NCI-H2171 (cell line): ENCODE data around the gene PITPNB.
A peak's percentile ranks its signal among the peaks of the same experiment; 100 is the strongest.

ENCODE experiments used
- DNase-seq: peaks from one replicate; lab custom pipeline; 2025; lab: John Stamatoyannopoulos, UW

PITPNB gene

DNA sequence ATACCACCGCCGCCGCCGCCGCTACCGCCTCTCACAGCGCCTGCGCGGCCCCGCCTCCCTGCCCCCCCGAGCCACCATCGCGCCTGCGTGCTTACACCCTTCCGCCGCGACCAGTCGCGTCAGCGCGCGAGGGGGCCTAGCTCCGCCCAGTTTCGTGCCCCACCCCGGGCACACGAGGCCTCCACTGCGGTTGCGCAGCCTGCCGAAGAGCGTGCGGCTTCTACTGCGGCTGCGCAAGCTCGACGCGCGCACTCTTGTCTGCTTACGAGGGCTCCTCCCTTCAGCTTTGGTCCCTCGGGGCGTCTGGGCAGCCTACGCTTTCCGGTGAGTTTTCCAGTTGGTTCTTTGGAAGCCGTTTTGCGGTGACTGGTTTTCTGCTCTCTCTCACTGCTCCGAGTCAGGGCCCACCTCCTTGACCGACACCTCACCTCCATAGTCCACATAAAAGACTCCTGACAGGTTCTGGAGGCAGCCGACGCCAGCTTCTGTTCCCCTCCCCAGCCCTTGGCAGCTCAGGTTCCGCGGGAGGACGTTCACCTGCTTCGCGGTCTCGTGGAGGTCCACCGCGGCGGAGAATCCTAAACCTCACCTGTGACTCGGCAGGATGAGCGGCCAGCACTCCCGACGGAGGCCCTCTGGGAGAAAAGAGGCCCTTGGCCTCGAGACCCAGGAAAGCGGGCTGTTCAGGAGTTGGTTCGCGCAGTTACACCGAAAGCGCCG, at the start of gene PITPNB:
PITPNB (minus strand) TSS at position 35 of the 720 bp plus-strand sequence. CDS start 65 bp downstream, outside the sequence.
- peak; percentile 97 for DNase-seq

GRCh38 chr22:27966168-27967064, 47.4 kb upstream of the PITPNB start:
- no peak for DNase-seq

DNA sequence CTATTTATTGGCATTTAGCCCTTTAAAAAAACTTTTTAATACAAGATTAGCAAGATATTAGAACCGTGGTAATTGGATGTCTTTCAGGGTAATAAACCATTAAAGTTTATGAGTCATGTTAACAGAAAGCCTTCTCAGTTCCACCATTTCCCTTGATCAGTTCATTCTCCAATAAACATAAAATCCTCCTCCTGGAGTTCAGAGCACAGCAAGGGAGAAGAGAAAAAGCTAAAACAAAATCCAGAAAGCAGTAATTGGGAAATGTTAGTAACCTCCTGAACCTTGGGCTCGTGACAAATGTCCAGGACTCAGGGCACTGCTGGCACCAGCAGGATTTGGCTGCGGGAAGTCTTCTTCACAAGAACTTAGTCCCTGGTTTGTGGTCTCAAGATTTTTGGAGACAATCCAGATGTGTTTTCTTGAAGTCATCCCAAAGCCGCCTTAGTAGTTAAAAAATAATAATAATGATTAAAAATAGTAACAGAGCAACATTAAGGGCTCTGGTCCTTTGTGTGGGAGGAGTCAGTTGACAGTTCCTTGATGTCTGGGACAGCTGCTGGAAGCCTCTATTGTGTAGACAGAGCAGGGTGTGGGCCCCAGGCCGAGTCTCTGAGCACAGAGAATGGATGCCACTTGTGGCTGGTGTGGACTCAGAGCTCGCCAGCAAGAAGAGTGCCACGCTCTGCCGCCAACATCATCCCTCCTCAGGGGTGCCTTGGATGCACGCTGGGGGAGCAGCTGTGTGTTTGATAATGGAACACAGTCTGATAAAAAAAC, 43.4 kb upstream of the PITPNB start:
- DNase-seq = no peak

DNA sequence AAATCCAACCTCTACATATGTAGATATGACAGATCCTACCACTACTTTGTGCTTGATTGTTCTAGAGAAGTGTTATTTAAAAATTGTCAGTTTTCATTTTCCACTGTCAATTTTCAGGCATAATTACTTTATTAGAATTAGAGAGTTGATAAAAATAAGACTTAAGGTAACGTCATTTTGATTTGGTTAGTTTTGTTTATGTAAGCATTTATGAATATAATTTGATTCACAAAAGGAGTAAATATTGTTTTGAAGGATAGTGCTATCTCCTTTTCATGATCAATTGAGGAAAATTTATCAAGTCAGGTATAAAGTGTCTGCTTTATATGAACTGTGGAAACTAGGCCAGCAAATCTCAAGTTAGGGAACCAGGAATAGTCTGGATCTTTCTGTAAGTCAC, 42.6 kb upstream of the PITPNB start:
- no peak for DNase-seq

DNA sequence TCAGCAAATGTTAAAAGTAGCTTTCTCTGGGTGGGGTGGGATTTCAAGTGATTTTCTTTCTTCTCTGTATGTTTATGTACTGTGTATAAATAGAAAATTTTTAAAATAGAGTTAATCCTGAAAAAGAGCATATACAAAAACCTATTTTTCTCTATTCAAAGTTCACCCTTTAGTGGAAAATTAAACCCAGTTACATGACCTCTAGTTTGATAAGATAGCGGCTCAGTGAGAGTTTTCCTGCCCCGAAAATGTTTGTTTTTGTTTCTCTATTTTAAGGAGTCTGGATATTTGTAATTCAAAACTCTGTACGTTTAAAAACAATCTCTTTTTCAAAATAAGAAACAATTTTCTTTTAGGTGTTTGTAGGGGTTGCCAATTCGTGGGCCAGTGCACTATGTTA, 42.1 kb upstream of the PITPNB start:
- DNase-seq = no peak

GRCh38 chr22:27959335-27960090, 40.5 kb upstream of the PITPNB start:
- no peak for DNase-seq

DNA sequence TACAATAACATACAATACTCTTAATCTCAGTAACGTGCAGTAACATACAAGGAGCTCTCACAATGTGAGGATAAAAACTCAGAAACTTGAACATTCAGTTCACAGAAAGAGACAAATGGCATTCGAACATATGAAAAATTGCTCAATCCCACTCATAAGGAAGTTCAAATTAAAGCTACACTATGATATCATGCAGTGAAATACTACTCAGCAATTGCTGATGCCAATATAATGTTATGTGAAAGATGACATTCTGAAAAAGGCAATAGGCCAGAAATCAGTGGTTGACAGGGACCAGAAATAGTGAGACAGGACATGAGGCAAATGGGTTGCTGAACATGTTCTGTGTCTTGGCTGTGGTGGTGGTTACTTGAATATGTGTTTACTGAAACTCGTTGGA, 33.7 kb upstream of the PITPNB start:
- DNase-seq = no peak

GRCh38 chr22:27952091-27952490, 33.0 kb upstream of the PITPNB start:
- DNase-seq = no peak

DNA sequence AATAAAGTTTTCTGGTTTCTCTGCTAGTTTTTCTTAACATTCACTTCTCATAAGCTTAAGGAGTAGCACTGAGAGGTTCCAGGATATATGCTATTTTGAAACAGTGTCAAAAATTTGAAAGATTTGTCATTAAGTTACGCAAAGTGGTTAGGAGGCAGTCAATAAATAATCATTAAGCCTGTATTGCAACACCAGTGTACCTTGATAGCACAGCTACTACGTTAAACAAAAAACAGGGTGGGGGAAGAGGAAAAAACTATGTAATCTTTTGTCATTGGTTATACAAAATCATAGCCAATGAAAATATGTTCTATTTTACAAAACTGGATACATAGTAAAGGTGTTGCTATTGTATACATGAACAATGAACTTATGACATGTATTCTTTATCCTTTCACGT, 30.4 kb upstream of the PITPNB start:
- DNase-seq = no peak

DNA sequence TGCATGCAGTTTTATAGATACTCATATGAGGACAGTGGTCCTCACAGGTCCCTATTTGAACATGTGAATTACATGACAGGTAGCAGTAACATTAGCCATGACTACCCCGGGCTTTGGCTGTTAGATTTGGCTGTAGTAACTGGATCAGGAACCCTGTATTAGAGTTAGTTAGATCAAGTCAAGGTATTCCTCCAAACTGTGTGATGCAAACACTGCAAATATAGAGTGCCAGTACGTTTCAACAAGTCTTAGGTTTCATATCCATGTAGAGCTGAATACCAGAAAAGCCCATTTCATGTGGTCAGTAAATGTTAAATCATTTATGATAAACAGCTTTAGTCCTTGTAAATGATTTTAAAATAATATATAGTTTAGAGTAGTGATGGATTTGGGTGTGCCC, 29.5 kb upstream of the PITPNB start:
- no peak for DNase-seq

DNA sequence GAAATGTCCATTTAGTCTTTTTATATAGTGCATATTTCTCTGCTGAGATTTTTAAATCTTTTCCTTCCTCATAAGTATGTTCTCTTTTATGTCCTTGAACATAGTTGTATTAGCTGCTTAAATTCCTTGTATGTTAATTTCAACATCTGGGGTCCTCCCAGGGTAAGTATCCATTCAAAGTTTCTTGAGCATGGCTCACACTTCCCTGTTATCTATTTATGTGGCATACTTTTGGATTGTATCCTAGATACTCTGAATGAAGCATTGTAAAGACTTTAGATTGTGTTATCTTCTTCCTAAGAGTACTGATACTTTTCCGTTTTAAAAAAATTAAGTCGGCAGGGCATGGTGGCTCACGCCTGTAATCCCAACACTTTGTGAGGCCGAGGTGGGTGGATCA, 28.4 kb upstream of the PITPNB start:
- no peak for DNase-seq

DNA sequence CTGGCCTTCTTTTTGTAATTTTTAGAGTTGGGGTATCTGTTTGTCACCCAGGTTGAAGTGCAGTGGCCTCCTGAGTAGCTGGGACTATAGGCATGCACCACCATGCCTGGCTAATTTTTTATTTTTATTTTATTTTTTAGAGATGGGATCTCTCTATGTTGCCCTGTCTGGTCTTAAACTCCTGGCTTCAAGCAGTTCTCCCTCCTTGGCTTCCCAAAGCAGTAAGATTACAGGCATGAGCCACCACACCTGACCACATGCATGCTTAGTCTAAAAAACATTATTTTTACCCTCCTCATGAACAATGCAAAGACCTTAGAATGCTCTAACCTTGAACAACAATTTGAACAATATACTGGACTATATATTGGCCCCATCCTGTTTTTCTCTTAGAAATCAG, 22.1 kb upstream of the PITPNB start:
- no peak for DNase-seq

GRCh38 chr22:27937453-27937852, 18.4 kb upstream of the PITPNB start:
- no peak for DNase-seq

DNA sequence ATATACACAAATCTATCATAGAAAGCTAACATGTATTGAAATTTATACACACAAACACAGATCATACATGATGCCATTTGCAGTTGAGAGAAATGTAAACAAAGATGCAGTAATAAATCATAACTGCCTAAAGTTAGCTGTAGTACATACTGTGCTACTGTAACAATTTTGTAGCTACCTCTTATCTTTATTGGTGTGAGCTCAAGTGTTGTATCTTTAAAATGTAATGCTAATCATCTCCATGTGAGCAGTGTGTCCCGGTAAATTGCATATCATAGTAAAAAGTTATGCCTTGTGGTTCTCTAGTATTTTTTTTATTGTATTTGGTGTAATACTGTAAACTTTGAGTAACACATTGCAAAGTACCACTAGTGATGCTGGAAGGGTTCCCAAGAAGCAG, 16.8 kb upstream of the PITPNB start:
- no peak for DNase-seq

- no peak for DNase-seq
Measured at GRCh38 chr22:27934069-27934468, 15.0 kb upstream of the PITPNB start.

GRCh38 chr22:27933186-27933983, 14.3 kb upstream of the PITPNB start:
- no peak for DNase-seq

DNA sequence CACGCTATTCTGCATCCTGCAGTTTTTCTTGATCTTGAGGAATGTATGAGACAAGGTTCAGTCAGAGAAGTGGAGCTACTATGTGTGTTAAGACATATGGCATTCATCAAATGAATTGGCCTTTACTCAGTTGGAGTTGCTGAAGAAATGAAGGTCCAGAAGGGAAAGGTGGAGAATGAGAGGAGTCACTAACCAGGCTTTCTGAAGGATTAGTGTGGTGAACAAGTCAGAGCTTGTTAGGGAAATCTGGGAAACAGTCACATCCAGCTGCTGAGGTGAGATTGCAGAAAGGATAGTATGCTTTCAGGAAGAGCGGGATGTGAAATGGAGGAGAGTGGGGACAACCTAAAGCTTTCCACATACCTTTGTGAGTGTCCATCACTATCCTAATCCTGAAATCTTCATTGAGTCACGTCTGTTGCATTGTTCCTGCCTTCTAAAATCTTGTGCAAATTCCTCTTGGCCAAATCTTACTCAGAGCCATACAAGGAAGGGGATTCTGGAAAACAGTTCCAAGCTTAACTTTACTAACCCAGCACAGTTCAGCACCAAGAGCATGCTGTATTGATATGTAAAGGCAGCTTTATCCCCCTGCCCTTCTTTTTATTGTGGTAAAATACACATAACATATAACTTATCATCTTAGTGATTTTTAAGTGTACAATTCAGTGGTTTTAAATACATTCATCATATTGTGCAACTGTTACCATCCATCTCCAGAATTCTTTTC, 11.4 kb upstream of the PITPNB start:
- DNase-seq = peak; percentile 37

GRCh38 chr22:27927608-27928007, 8.6 kb upstream of the PITPNB start:
- no peak for DNase-seq

- DNase-seq = no peak
Measured at GRCh38 chr22:27925331-27925730, 6.3 kb upstream of the PITPNB start.
